OCI-LY7 (cell line): ENCODE measurements around the gene DPYD.

Experiments
- EZH2phosphoT487 ChIP-seq: fragments of 200-600 bp; sonication (generic); IDR thresholded peaks from 2 replicates; pipeline ENCODE4 v1.6.1; 2018; ENCODE audit warnings: low read depth, borderline replicate concordance, mild to moderate bottlenecking, mixed run types, antibody characterized with exemption, low read length, moderate library complexity, mixed read lengths
- TF ChIP-seq, protein P1 (sequence below): fragments of 200-600 bp; sonication (generic); conservative IDR thresholded peaks from 2 replicates; pipeline ENCODE4 v1.5.1; 2014; ENCODE audit warnings: mild to moderate bottlenecking, antibody characterized with exemption, low read length, moderate library complexity, mixed read lengths

GRCh38 chr1:97151651-97152050 lies 769.2 kb downstream of the DPYD start:
- TF ChIP-seq, protein P1, sequence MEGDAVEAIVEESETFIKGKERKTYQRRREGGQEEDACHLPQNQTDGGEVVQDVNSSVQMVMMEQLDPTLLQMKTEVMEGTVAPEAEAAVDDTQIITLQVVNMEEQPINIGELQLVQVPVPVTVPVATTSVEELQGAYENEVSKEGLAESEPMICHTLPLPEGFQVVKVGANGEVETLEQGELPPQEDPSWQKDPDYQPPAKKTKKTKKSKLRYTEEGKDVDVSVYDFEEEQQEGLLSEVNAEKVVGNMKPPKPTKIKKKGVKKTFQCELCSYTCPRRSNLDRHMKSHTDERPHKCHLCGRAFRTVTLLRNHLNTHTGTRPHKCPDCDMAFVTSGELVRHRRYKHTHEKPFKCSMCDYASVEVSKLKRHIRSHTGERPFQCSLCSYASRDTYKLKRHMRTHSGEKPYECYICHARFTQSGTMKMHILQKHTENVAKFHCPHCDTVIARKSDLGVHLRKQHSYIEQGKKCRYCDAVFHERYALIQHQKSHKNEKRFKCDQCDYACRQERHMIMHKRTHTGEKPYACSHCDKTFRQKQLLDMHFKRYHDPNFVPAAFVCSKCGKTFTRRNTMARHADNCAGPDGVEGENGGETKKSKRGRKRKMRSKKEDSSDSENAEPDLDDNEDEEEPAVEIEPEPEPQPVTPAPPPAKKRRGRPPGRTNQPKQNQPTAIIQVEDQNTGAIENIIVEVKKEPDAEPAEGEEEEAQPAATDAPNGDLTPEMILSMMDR, result no peak
- TF ChIP-seq EZH2phosphoT487, result no peak
